Left kidney (tissue), 2 donors: Measurements from ENCODE around the gene EHBP1L1. TPM values are rescaled to one million over a fixed set of nuclear protein-coding genes. Genes with fewer than 3 reads are reported as not detected.
A peak's percentile ranks its signal among the peaks of the same experiment; 100 is the strongest.

ENCODE experiments used
- DNase-seq: peaks from one replicate; pipeline ENCODE4 v3.0.0-alpha.2; 2013
- polyA plus RNA-seq: library from polyadenylated mRNA; unstranded; fragments of 120-200 nt; gene quantifications from one replicate; pipeline ENCODE4 v1.2.1, GENCODE V29; 2013; ENCODE audit not compliant: insufficient read length

Gene EHBP1L1
- polyA plus RNA-seq, 1 donor = 19.0 TPM

GRCh38 chr11:65545853-65546216 is 30.0 kb upstream of the EHBP1L1 start:
- no peak for DNase-seq

- DNase-seq = peak; percentile 67
These were observed 29.5 kb upstream of the EHBP1L1 start for GRCh38 chr11:65546217-65546958.

GRCh38 chr11:65547446-65548125 is 28.3 kb upstream of the EHBP1L1 start:
- DNase-seq = no peak

- DNase-seq = no peak
These were observed 27.5 kb upstream of the EHBP1L1 start for GRCh38 chr11:65548395-65548794.

- DNase-seq = no peak
These were observed 26.8 kb upstream of the EHBP1L1 start for GRCh38 chr11:65549096-65549495.

- no peak for DNase-seq
These were observed 24.1 kb upstream of the EHBP1L1 start for GRCh38 chr11:65551572-65552387.

- no peak for DNase-seq
These were observed 23.4 kb upstream of the EHBP1L1 start for GRCh38 chr11:65552388-65552951.

- no peak for DNase-seq
These were observed 22.4 kb upstream of the EHBP1L1 start for GRCh38 chr11:65553301-65554001.

- DNase-seq = no peak
These were observed 21.6 kb upstream of the EHBP1L1 start for GRCh38 chr11:65554057-65554818.

GRCh38 chr11:65554842-65555430 is 20.9 kb upstream of the EHBP1L1 start:
- no peak for DNase-seq

- DNase-seq = no peak
These were observed 20.1 kb upstream of the EHBP1L1 start for GRCh38 chr11:65555693-65556231.

- DNase-seq = no peak
These were observed 19.2 kb upstream of the EHBP1L1 start for GRCh38 chr11:65556470-65557279.

GRCh38 chr11:65557280-65558001 is 18.4 kb upstream of the EHBP1L1 start:
- DNase-seq = no peak

- DNase-seq = peak; percentile 80
These were observed 17.6 kb upstream of the EHBP1L1 start, which contains the start of gene LTBP3 for GRCh38 chr11:65558002-65558929. LTBP3 (minus strand) TSS chr11:65558359; CDS start chr11:65557959, 400 bp downstream.

- DNase-seq = no peak
These were observed 16.8 kb upstream of the EHBP1L1 start for GRCh38 chr11:65558930-65559509.

- no peak for DNase-seq
These were observed 16.3 kb upstream of the EHBP1L1 start for GRCh38 chr11:65559535-65559934.

GRCh38 chr11:65559951-65560537 is 15.8 kb upstream of the EHBP1L1 start:
- DNase-seq = no peak
